B cell (primary cell): ENCODE data around the gene DTNBP1. TPM values are rescaled to one million over a fixed set of nuclear protein-coding genes. Genes with fewer than 3 reads are reported as not detected.

Experiments
- ATAC-seq: fragments of 200-7000 bp; cut with Tn5 transposase; one replicate; pipeline ENCODE4 v1.10.0; 2021; ENCODE audit warnings: low read depth, mild to moderate bottlenecking, moderate number of reproducible peaks, moderate library complexity
- CTCF ChIA-PET: fragments of 350-600 bp; sonication (Branson Sonifier 250); formaldehyde crosslinking; loops from one replicate; lab custom pipeline; 2021; ENCODE audit warnings: antibody characterized with exemption, inconsistent platforms; lab: Charles Lee
- POLR2A ChIA-PET: fragments of 350-600 bp; sonication (Branson Sonifier 250); formaldehyde crosslinking; loops from one replicate; lab custom pipeline; 2021; ENCODE audit warnings: antibody characterized with exemption; lab: Charles Lee
- DNase-seq: peaks from one replicate; pipeline ENCODE4 v3.0.0; 2013
- H2AFZ ChIP-seq: 2 replicates; pipeline ENCODE4 v1.6.1; 2012; ENCODE audit warnings: mild to moderate bottlenecking, low read depth, low read length; ENCODE audit not compliant: insufficient read depth, poor library complexity, severe bottlenecking
- H3K27ac ChIP-seq, 2 donors: 1 replicate in 1 of 2; 2 replicates in 1 of 2; pipeline ENCODE4 v1.5.1; 2012 to 2013; ENCODE audit warnings: low read length in 2 of 2, mild to moderate bottlenecking in 2 of 2, moderate library complexity in 1 of 2
- H3K27me3 ChIP-seq, 4 experiments: fragments of 200-600 bp in 1 of 4; sonication (generic) in 1 of 4; replicated peaks in 1 of 4; 1 replicate in 2 of 4; 2 replicates in 2 of 4; pipeline versions ENCODE4 v1.6.1 to v1.7.0; 2013 to 2016; ENCODE audit warnings: low read length in 3 of 4, mild to moderate bottlenecking in 2 of 4, mixed read lengths in 1 of 4, moderate library complexity in 1 of 4; ENCODE audit not compliant: insufficient read depth in 4 of 4, control insufficient read depth in 3 of 4; ENCODE audit errors: control extremely low read depth in 1 of 4
- H3K36me3 ChIP-seq, 2 experiments: replicated peaks in 1 of 2; 1 replicate in 1 of 2; 2 replicates in 1 of 2; pipeline versions ENCODE4 v1.6.1 to v1.7.1; 2013; ENCODE audit warnings: low read length in 1 of 2; ENCODE audit not compliant: insufficient read depth in 2 of 2, control insufficient read depth in 1 of 2; ENCODE audit errors: control extremely low read depth in 1 of 2, extremely low read depth in 1 of 2
- H3K4me1 ChIP-seq, 2 donors: fragments of 200-600 bp in 1 of 2; sonication (generic) in 1 of 2; 1 replicate in 1 of 2; 2 replicates in 1 of 2; pipeline versions ENCODE4 v1.5.1 to v1.6.1; 2013 to 2017; ENCODE audit warnings: low read length in 2 of 2; ENCODE audit not compliant: control insufficient read depth in 2 of 2, insufficient read depth in 2 of 2
- H3K4me2 ChIP-seq: replicated peaks from 2 replicates; pipeline ENCODE3; 2012; ENCODE audit warnings: mild to moderate bottlenecking, low read depth, low read length; ENCODE audit not compliant: poor library complexity, severe bottlenecking
- H3K4me3 ChIP-seq, 5 experiments: fragments of 200-600 bp in 1 of 5; sonication (generic) in 1 of 5; 1 replicate in 3 of 5; 2 replicates in 2 of 5; pipeline versions ENCODE4 v1.5.1 to v1.7.0; 2011 to 2016; ENCODE audit warnings: low read length in 4 of 5, mild to moderate bottlenecking in 4 of 5, low read depth in 2 of 5, control low read depth in 1 of 5, moderate library complexity in 1 of 5; ENCODE audit not compliant: insufficient read depth in 1 of 5; ENCODE audit errors: control extremely low read depth in 1 of 5, extremely low read depth in 1 of 5
- H3K79me2 ChIP-seq: fragments of 200-600 bp; sonication (generic); one replicate; pipeline ENCODE4 v1.6.0; 2016; ENCODE audit warnings: low read length; ENCODE audit not compliant: control insufficient read depth, insufficient read depth
- H3K9ac ChIP-seq: fragments of 200-600 bp; sonication (generic); 2 replicates; pipeline ENCODE4 v1.6.1; 2017; ENCODE audit warnings: mild to moderate bottlenecking, low read length, moderate library complexity
- H3K9me3 ChIP-seq, 3 donors: one replicate each; pipeline versions ENCODE4 v1.6.1 to v1.7.1; 2013; ENCODE audit warnings: low read length in 2 of 3; ENCODE audit not compliant: control insufficient read depth in 2 of 3, insufficient read depth in 1 of 3; ENCODE audit errors: control extremely low read depth in 1 of 3
- H4K20me1 ChIP-seq: 2 replicates; pipeline ENCODE4 v1.6.0; 2012; ENCODE audit warnings: mild to moderate bottlenecking, low read length; ENCODE audit not compliant: insufficient read depth, control insufficient read depth, poor library complexity, severe bottlenecking
- H3K27ac Mint-ChIP-seq: one replicate; pipeline ENCODE4 v1.8.0; 2021; ENCODE audit warnings: mixed read lengths
- H3K27me3 Mint-ChIP-seq: one replicate; pipeline ENCODE4 v1.8.0; 2021; ENCODE audit warnings: mixed read lengths
- H3K4me1 Mint-ChIP-seq: one replicate; pipeline ENCODE4 v1.8.0; 2021; ENCODE audit warnings: mixed read lengths
- H3K4me3 Mint-ChIP-seq: one replicate; pipeline ENCODE4 v1.8.0; 2021; ENCODE audit warnings: mixed read lengths
- H3K9me3 Mint-ChIP-seq: one replicate; pipeline ENCODE4 v1.8.0; 2022; ENCODE audit warnings: mixed read lengths; ENCODE audit not compliant: insufficient read depth
- CTCF ChIP-seq: fragments of 200-600 bp; IDR thresholded peaks from one replicate; pipeline ENCODE4 v1.8.0; 2022; ENCODE audit warnings: antibody characterized with exemption, mild to moderate bottlenecking
- EZH2 ChIP-seq: IDR thresholded peaks from 2 replicates; pipeline ENCODE4 v1.6.1; 2012; ENCODE audit warnings: borderline replicate concordance, low read depth, mild to moderate bottlenecking, moderate library complexity, low read length; ENCODE audit not compliant: insufficient read depth, poor library complexity, severe bottlenecking
- WGBS: methylation state at CpG from one replicate; pipeline ENCODE4 v1.1.5; 2013; ENCODE audit warnings: missing lambda C conversion rate; ENCODE audit not compliant: insufficient coverage; 5-methylcytosine and 5-hydroxymethylcytosine counted together
- intact Hi-C: fragments of 100-400 bp; cut with micrococcal nuclease; formaldehyde crosslinking; loops from one replicate; pipeline ENCODE4 v1.10.0; 2022
- polyA plus RNA-seq: library from polyadenylated mRNA; depleted of rRNA; stranded (reverse); fragments of >200 nt; gene quantifications from 2 replicates; pipeline ENCODE4 v1.2.3, GENCODE V29; 2012
- total RNA-seq, 2 donors: library from RNA; stranded (reverse); fragments of 120-200 nt in 1 of 2; gene quantifications; 1 replicate in 1 of 2; 2 replicates in 1 of 2; pipeline versions ENCODE4 v1.2.3 to v1.2.4, GENCODE V29; 2013 to 2022

DTNBP1 gene
- total and polyA plus RNA-seq, 2 donors (not counting 1 experiment from before 2014, with no cell fraction given): 31.4 to 73.0 TPM

GRCh38 chr6:15504581-15505350 lies 158.1 kb downstream of the DTNBP1 start:
- intact Hi-C loops: no loop called here

GRCh38 chr6:15504040-15504495 lies 158.8 kb downstream of the DTNBP1 start:
- peaks cover 2% of the 10 kb centered on the region for H3K4me1 Mint-ChIP-seq
- H3K27ac ChIP-seq: no peak overlapping the region
- H3K4me2 ChIP-seq: no peak overlapping the region
- intact Hi-C loops: no loop called here
- peaks cover 6 to 97% of the 10 kb centered on the region in 2 experiments for H3K36me3 ChIP-seq
- H3K79me2 ChIP-seq: peaks cover 61% of the 10 kb centered on the region
- ATAC-seq: no peak
- no peak overlapping the region for H2AFZ ChIP-seq
- DNase-seq: no peak
- H3K27me3 ChIP-seq: no peaks in the 10 kb centered on the region
- 97% methylated on average over 9 of the region's 12 CpGs for WGBS
- H3K4me3 ChIP-seq: no peak overlapping the region
- no peak for TF ChIP-seq EZH2
- no peak for TF ChIP-seq CTCF
- peaks cover 55% of the 10 kb centered on the region for H4K20me1 ChIP-seq
- no peak overlapping the region for H3K9ac ChIP-seq
- H3K4me3 Mint-ChIP-seq: no peak overlapping the region
- ChIA-PET CTCF (interaction anchor here (0.7 to 1.3 kb wide), 3 partner anchors 12 to 120 kb away, joined by 3 to 4 read pairs (median 3); no protein-coding TSS in a partner anchor), POLR2A (no interaction called here)
- H3K27me3 Mint-ChIP-seq: no peaks in the 10 kb centered on the region
- no peaks in the 10 kb centered on the region for H3K9me3 ChIP-seq
- no peaks in the 10 kb centered on the region for H3K9me3 Mint-ChIP-seq
- no peak overlapping the region for H3K27ac Mint-ChIP-seq
- no peaks in the 10 kb centered on the region for H3K4me1 ChIP-seq

More at GRCh38 chr6:15504581-15505350, 158.1 kb downstream of the DTNBP1 start:
- H3K9ac ChIP-seq: no peak overlapping the region
- no peak overlapping the region for H3K4me3 Mint-ChIP-seq
- 92% methylated on average over 18 of the region's 26 CpGs for WGBS
- H2AFZ ChIP-seq: no peak overlapping the region
- H3K4me2 ChIP-seq: no peak overlapping the region
- no peaks in the 10 kb centered on the region for H3K9me3 ChIP-seq
- H3K27me3 Mint-ChIP-seq: no peaks in the 10 kb centered on the region
- no peaks in the 10 kb centered on the region for H3K9me3 Mint-ChIP-seq
- H3K27ac ChIP-seq: no peak overlapping the region
- peaks cover 6 to 97% of the 10 kb centered on the region in 2 experiments for H3K36me3 ChIP-seq
- no peaks in the 10 kb centered on the region for H3K4me1 ChIP-seq
- POLR2A ChIA-PET: interaction anchor here (0.7 kb wide), 1 partner anchor 705 kb away, joined by 4 read pairs; no protein-coding TSS in a partner anchor
- no peak overlapping the region for H3K4me3 ChIP-seq
- no peaks in the 10 kb centered on the region for H3K27me3 ChIP-seq
- CTCF ChIA-PET: interaction anchor here (0.7 to 1.3 kb wide), 4 partner anchors 13 to 1459 kb away, joined by 3 to 4 read pairs (median 3); no protein-coding TSS in a partner anchor
- peaks cover 50% of the 10 kb centered on the region for H4K20me1 ChIP-seq
- H3K4me1 Mint-ChIP-seq: peaks cover 2% of the 10 kb centered on the region
- ATAC-seq: no peak
- H3K27ac Mint-ChIP-seq: no peak overlapping the region
- TF ChIP-seq EZH2: no peak
- no peak for DNase-seq
- H3K79me2 ChIP-seq: peaks cover 56% of the 10 kb centered on the region
